PC-3 (cell line): Measurements from ENCODE around the gene NDUFA5. TPM values are rescaled to one million over a fixed set of nuclear protein-coding genes. Genes with fewer than 3 reads are reported as not detected.
"Not testable (repeated sequence)": the region's sequence is repeated elsewhere in the genome, so short reads cannot be mapped to it uniquely, and the experiment has no call there.

Experiments used
- ATAC-seq: fragments of 200-7000 bp; cut with Tn5 transposase; 2 replicates; pipeline ENCODE4 v1.9.1; 2020; ENCODE audit warnings: mild to moderate bottlenecking, moderate library complexity
- BruUV-seq: library from RNA; stranded (reverse); fragments of 400-500 nt; replicated peaks from 2 replicates; lab custom pipeline; 2021; lab: Mats Ljungman, UMichigan
- CTCF ChIA-PET: fragments of 300-600 bp; sonication (Branson Sonifier 250); formaldehyde crosslinking; loops from one replicate; lab custom pipeline; 2022; ENCODE audit warnings: antibody characterized with exemption; lab: Charles Lee
- POLR2A ChIA-PET: fragments of 300-600 bp; sonication (Branson Sonifier 250); formaldehyde crosslinking; loops from one replicate; lab custom pipeline; 2022; ENCODE audit warnings: antibody characterized with exemption; ENCODE audit not compliant: unreplicated experiment; lab: Charles Lee
- DNase-seq: peaks from one replicate; pipeline ENCODE4 v3.0.0-alpha.2; 2015
- H2AFZ ChIP-seq: fragments of 300-600 bp; sonication (generic); 2 replicates; pipeline ENCODE4 v1.6.0; 2016; ENCODE audit warnings: antibody characterized with exemption, low read length
- H3F3A ChIP-seq: fragments of 300-600 bp; sonication (generic); one replicate; pipeline ENCODE4 v1.6.0; 2017; ENCODE audit warnings: antibody characterized with exemption, low read length, control low read depth, mild to moderate bottlenecking; ENCODE audit not compliant: unreplicated experiment
- H3K27ac ChIP-seq: fragments of 300-600 bp; sonication (generic); 2 replicates; pipeline ENCODE4 v1.5.1; 2016; ENCODE audit warnings: mild to moderate bottlenecking, low read length
- H3K27me3 ChIP-seq: fragments of 300-600 bp; sonication (generic); 2 replicates; pipeline ENCODE4 v1.6.1; 2016; ENCODE audit warnings: low read length, mixed read lengths
- H3K36me3 ChIP-seq: fragments of 300-600 bp; sonication (generic); 2 replicates; pipeline ENCODE4 v1.6.1; 2016; ENCODE audit warnings: low read depth, mixed run types, low read length, mixed read lengths
- H3K4me1 ChIP-seq: fragments of 300-600 bp; sonication (generic); 2 replicates; pipeline ENCODE4 v1.5.1; 2016; ENCODE audit warnings: low read length; ENCODE audit not compliant: insufficient read depth
- H3K4me2 ChIP-seq: fragments of 300-600 bp; sonication (generic); 2 replicates; pipeline ENCODE4 v1.6.0; 2016; ENCODE audit warnings: low read length
- H3K4me3 ChIP-seq: fragments of 300-600 bp; sonication (generic); 2 replicates; pipeline ENCODE4 v1.5.1; 2016; ENCODE audit warnings: mild to moderate bottlenecking, low read length, mixed read lengths
- H3K79me2 ChIP-seq: fragments of 300-600 bp; sonication (generic); 2 replicates; pipeline ENCODE4 v1.6.1; 2017; ENCODE audit warnings: low read length, mixed read lengths
- H3K9ac ChIP-seq: fragments of 300-600 bp; sonication (generic); 2 replicates; pipeline ENCODE4 v1.6.0; 2016; ENCODE audit warnings: mild to moderate bottlenecking, low read length
- H3K9me2 ChIP-seq: fragments of 300-600 bp; sonication (generic); replicated peaks from 2 replicates; pipeline ENCODE4 v1.6.1; 2016; ENCODE audit warnings: mixed run types, low read length, mixed read lengths
- H3K9me3 ChIP-seq: fragments of 300-600 bp; sonication (generic); 2 replicates; pipeline ENCODE4 v1.6.1; 2016; ENCODE audit warnings: low read length, mixed read lengths
- H4K20me1 ChIP-seq: fragments of 300-600 bp; sonication (generic); 2 replicates; pipeline ENCODE4 v1.6.1; 2016; ENCODE audit warnings: low read length, mixed read lengths
- CTCF ChIP-seq: fragments of 300-600 bp; sonication (generic); conservative IDR thresholded peaks from 2 replicates; pipeline ENCODE4 v1.5.1; 2017; ENCODE audit warnings: antibody characterized with exemption, low read depth, mild to moderate bottlenecking, low read length
- EZH2 ChIP-seq: fragments of 300-600 bp; sonication (generic); IDR thresholded peaks from one replicate; pipeline ENCODE4 v1.6.1; 2017; ENCODE audit warnings: antibody characterized with exemption, mild to moderate bottlenecking, low read length; ENCODE audit not compliant: unreplicated experiment
- EZH2phosphoT487 ChIP-seq: fragments of 300-600 bp; sonication (generic); IDR thresholded peaks from 2 replicates; pipeline ENCODE4 v1.6.1; 2018; ENCODE audit warnings: mild to moderate bottlenecking, antibody characterized with exemption, low read length, borderline replicate concordance
- intact Hi-C: fragments of 100-400 bp; cut with micrococcal nuclease; formaldehyde crosslinking; loops from 2 replicates; pipeline ENCODE4 v1.9.0; 2023
- total RNA-seq: library from RNA; depleted of rRNA; stranded (reverse); fragments of >200 nt; gene quantifications from 2 replicates; pipeline ENCODE4 v1.2.3, GENCODE V29; 2014

The NDUFA5 gene
- total RNA-seq, 1 experiment from 2014 or later, result 46.9 TPM

GRCh38 chr7:123528265-123528664 is 29.4 kb downstream of the NDUFA5 start:
- BruUV-seq, result no TSS peak
- H3K9ac ChIP-seq, result no peak overlapping the region
- H3K9me3 ChIP-seq, result no peaks in the 10 kb centered on the region
- no peaks in the 10 kb centered on the region for H4K20me1 ChIP-seq
- intact Hi-C loops, result no loop called here
- H3K27ac ChIP-seq, result no peak overlapping the region
- peak overlapping the region; percentile 45 for H3K4me3 ChIP-seq
- TF ChIP-seq EZH2phosphoT487, result no peak
- TF ChIP-seq EZH2, result no peak
- H3K36me3 ChIP-seq, result no peaks in the 10 kb centered on the region
- H3K27me3 ChIP-seq, result peaks cover 9% of the 10 kb centered on the region
- ChIA-PET POLR2A (interaction anchor here (0.7 kb wide), 1 partner anchor 30 kb away, joined by 5 read pairs; no protein-coding TSS in a partner anchor), CTCF (interaction anchor here (1.6 kb wide), 1 partner anchor 34 kb away, joined by 3 read pairs; no protein-coding TSS in a partner anchor)
- H2AFZ ChIP-seq, result 0 out of 2 replicates have a peak overlapping the region, but pooled peaks have one; percentile 52
- DNase-seq (no peak), ATAC-seq (peak; percentile 60)
- H3K79me2 ChIP-seq, result no peaks in the 10 kb centered on the region
- no peaks in the 10 kb centered on the region for H3F3A ChIP-seq
- no peaks in the 10 kb centered on the region for H3K9me2 ChIP-seq
- H3K4me1 ChIP-seq, result peaks cover 3% of the 10 kb centered on the region; the same call in 1 of the 2 replicates
- peak overlapping the region; percentile 65 for H3K4me2 ChIP-seq

- ATAC-seq, H3K27ac ChIP-seq, H4K20me1 ChIP-seq, H3K9me3 ChIP-seq, H3K36me3 ChIP-seq, H3K79me2 ChIP-seq, H3K4me1 ChIP-seq, H3K27me3 ChIP-seq, H3K9me2 ChIP-seq, DNase-seq, H2AFZ ChIP-seq, intact Hi-C loops, H3K9ac ChIP-seq, H3F3A ChIP-seq: not testable (repeated sequence)
- H3K4me2 ChIP-seq, result peak overlapping the region; percentile 65; the same call in 1 of the 2 replicates
- H3K4me3 ChIP-seq, result peak overlapping the region; percentile 45
- TSS peak; percentile 29 for BruUV-seq
- ChIA-PET POLR2A (interaction anchor here (0.7 kb wide), 1 partner anchor 30 kb away, joined by 5 read pairs; no protein-coding TSS in a partner anchor), CTCF (interaction anchor here (1.6 kb wide), 1 partner anchor 34 kb away, joined by 3 read pairs; no protein-coding TSS in a partner anchor)
Observed at GRCh38 chr7:123527712-123528225, 29.8 kb downstream of the NDUFA5 start.

GRCh38 chr7:123526533-123526932 is 31.1 kb downstream of the NDUFA5 start:
- DNase-seq, CTCF ChIA-PET, H3K27me3 ChIP-seq, intact Hi-C loops, ATAC-seq, H4K20me1 ChIP-seq, H3K27ac ChIP-seq, H3K9ac ChIP-seq, H3K4me3 ChIP-seq, H3K36me3 ChIP-seq, H3K9me2 ChIP-seq, H3K79me2 ChIP-seq, H3F3A ChIP-seq, POLR2A ChIA-PET, H3K4me1 ChIP-seq, H3K4me2 ChIP-seq, H2AFZ ChIP-seq, BruUV-seq, H3K9me3 ChIP-seq: not testable (repeated sequence)

GRCh38 chr7:123522066-123522465 is 35.6 kb downstream of the NDUFA5 start:
- Histone ChIP-seq H2AFZ (no peak overlapping the region), H3K79me2 (no peaks in the 10 kb centered on the region), H3K36me3 (no peaks in the 10 kb centered on the region), H3F3A (no peaks in the 10 kb centered on the region), H4K20me1 (no peaks in the 10 kb centered on the region), H3K9me3 (no peaks in the 10 kb centered on the region), H3K4me1 (peaks cover 7% of the 10 kb centered on the region), H3K4me2 (peak overlapping the region; percentile 26), H3K27me3 (no peaks in the 10 kb centered on the region), H3K27ac (peak overlapping the region; percentile 64), H3K9ac (peak overlapping the region; percentile 11; the same call in 1 of the 2 replicates), H3K9me2 (no peaks in the 10 kb centered on the region), H3K4me3 (no peak overlapping the region)
- ATAC-seq (peak; percentile 93), DNase-seq (peak; percentile 62)
- ChIA-PET CTCF (interaction anchor here (1.0 kb wide), 1 partner anchor 28 kb away, joined by 4 read pairs; no protein-coding TSS in a partner anchor), POLR2A (interaction anchor here (0.5 to 0.6 kb wide), 3 partner anchors 24 to 192 kb away, joined by 3 read pairs; no protein-coding TSS in a partner anchor)
- TF ChIP-seq EZH2phosphoT487 (no peak), CTCF (no peak), EZH2 (no peak)
- BruUV-seq, result no TSS peak
- intact Hi-C loops, result no loop called here
